Epithelial cell of prostate (primary cell): ENCODE data around the gene ELN.
"Not testable (repeated sequence)": the region's sequence is repeated elsewhere in the genome, so short reads cannot be mapped to it uniquely, and the experiment has no call there.

Experiments used
- DNase-seq: peaks from one replicate; pipeline ENCODE4 v3.0.0-alpha.2; 2011; ENCODE audit warnings: low read depth, low spot score
- H3K27ac ChIP-seq: fragments of 450-650 bp; 2 replicates; pipeline ENCODE4 v1.5.1; 2017; ENCODE audit warnings: mild to moderate bottlenecking

Gene ELN

GRCh38 chr7:74027683-74028320 lies at the start of gene ELN:
Gene ELN, plus strand, starts transcription at chr7:74028173. Its CDS starts 15 bp downstream, at chr7:74028188.
- DNase-seq: no peak

GRCh38 chr7:73978661-73979563 lies 49.1 kb upstream of the ELN start:
- H3K27ac ChIP-seq: no peak overlapping the region
- DNase-seq: no peak

More at GRCh38 chr7:74027683-74028320, at the start of gene ELN:
- H3K27ac ChIP-seq: no peak within 1 kb of the TSS

GRCh38 chr7:73979656-73980055 lies 48.3 kb upstream of the ELN start:
- not testable (repeated sequence) for DNase-seq, H3K27ac ChIP-seq

GRCh38 chr7:73980206-73980605 lies 47.8 kb upstream of the ELN start:
- H3K27ac ChIP-seq: no peak overlapping the region
- no peak for DNase-seq

GRCh38 chr7:73981933-73982332 lies 46.0 kb upstream of the ELN start:
- no peak overlapping the region for H3K27ac ChIP-seq
- no peak for DNase-seq

GRCh38 chr7:73983437-73984164 lies 44.4 kb upstream of the ELN start:
- DNase-seq: no peak

GRCh38 chr7:73984481-73985205 lies 43.3 kb upstream of the ELN start:
- H3K27ac ChIP-seq: no peak overlapping the region
- no peak for DNase-seq

More at GRCh38 chr7:73983437-73984164, 44.4 kb upstream of the ELN start:
- H3K27ac ChIP-seq: no peak overlapping the region

GRCh38 chr7:73985737-73986141 lies 42.2 kb upstream of the ELN start:
- no peak overlapping the region for H3K27ac ChIP-seq
- DNase-seq: no peak

GRCh38 chr7:73986158-73986631 lies 41.8 kb upstream of the ELN start:
- no peak for DNase-seq
- no peak overlapping the region for H3K27ac ChIP-seq

- DNase-seq: no peak
- no peak overlapping the region for H3K27ac ChIP-seq
These were observed 40.7 kb upstream of the ELN start for GRCh38 chr7:73987298-73987697.

- no peak overlapping the region for H3K27ac ChIP-seq
- no peak for DNase-seq
These were observed 39.8 kb upstream of the ELN start for GRCh38 chr7:73988197-73988596.

GRCh38 chr7:73991522-73992100 lies 36.4 kb upstream of the ELN start:
- DNase-seq: no peak
- H3K27ac ChIP-seq: no peak overlapping the region

GRCh38 chr7:73992101-73992562 lies 35.8 kb upstream of the ELN start:
- no peak for DNase-seq
- H3K27ac ChIP-seq: no peak overlapping the region

- H3K27ac ChIP-seq: no peak overlapping the region
- DNase-seq: no peak
These were observed 34.0 kb upstream of the ELN start for GRCh38 chr7:73994023-73994422.

GRCh38 chr7:73994761-73995160 lies 33.2 kb upstream of the ELN start:
- no peak for DNase-seq
- no peak overlapping the region for H3K27ac ChIP-seq

- no peak for DNase-seq
- H3K27ac ChIP-seq: no peak overlapping the region
These were observed 32.6 kb upstream of the ELN start for GRCh38 chr7:73995330-73995729.

- H3K27ac ChIP-seq: no peak overlapping the region
- DNase-seq: no peak
These were observed 32.0 kb upstream of the ELN start for GRCh38 chr7:73995821-73996511.

- no peak overlapping the region for H3K27ac ChIP-seq
These were observed 30.9 kb upstream of the ELN start for GRCh38 chr7:73997056-73997455.

More at GRCh38 chr7:73997056-73997455, 30.9 kb upstream of the ELN start:
- DNase-seq: no peak
